HCT116 (cell line): ENCODE measurements around the gene SLITRK2. TPM values are rescaled to one million over a fixed set of nuclear protein-coding genes. Genes with fewer than 3 reads are reported as not detected.

Source experiments
- ATAC-seq: fragments of 200-7000 bp; cut with Tn5 transposase; 2 replicates; pipeline ENCODE4 v1.9.1; 2020; ENCODE audit warnings: mild to moderate bottlenecking, moderate library complexity
- BruUV-seq: library from RNA; stranded (reverse); fragments of 400-500 nt; replicated peaks from 2 replicates; lab custom pipeline; 2021; lab: Mats Ljungman, UMichigan
- CTCF ChIA-PET: fragments of 300-600 bp; sonication (Branson Sonifier 250); formaldehyde crosslinking; loops from one replicate; lab custom pipeline; 2021; ENCODE audit warnings: antibody characterized with exemption; lab: Charles Lee
- POLR2A ChIA-PET: fragments of 300-600, 350-600 bp; sonication (Branson Sonifier 250); formaldehyde crosslinking; loops from one replicate; lab custom pipeline; 2021; ENCODE audit warnings: antibody characterized with exemption; lab: Charles Lee
- RAD21 ChIA-PET, 2 experiments: fragments of 300-600 bp; sonication (Branson Sonifier 250); formaldehyde crosslinking; loops; one replicate each; lab custom pipeline; 2023; ENCODE audit warnings: low total read pairs in 2 of 2; ENCODE audit not compliant: uncharacterized antibody in 2 of 2, unreplicated experiment in 2 of 2, low non-redundant PET in 1 of 2; lab: Charles Lee
- DNase-seq: peaks from one replicate; pipeline ENCODE4 v3.0.0-alpha.2; 2010; ENCODE audit warnings: low read depth, low spot score
- H2AFZ ChIP-seq: fragments of 200-600 bp; shearing (Covaris generic), sonication (generic); 2 replicates; pipeline ENCODE4 v1.6.1; 2017; ENCODE audit warnings: low read depth, mixed run types, mixed read lengths, antibody characterized with exemption, low read length; ENCODE audit not compliant: poor library complexity, severe bottlenecking
- H3K27ac ChIP-seq: 2 replicates; pipeline ENCODE4 v1.5.1; 2012; ENCODE audit warnings: low read depth, low read length
- H3K27me3 ChIP-seq: fragments of 200-600 bp; sonication (generic); 2 replicates; pipeline ENCODE4 v1.6.1; 2016; ENCODE audit warnings: mixed run types, low read length, mixed read lengths; ENCODE audit not compliant: insufficient read depth
- H3K36me3 ChIP-seq, 2 experiments: fragments of 200-500 bp in 1 of 2; fragments of 200-600 bp in 1 of 2; sonication (Bioruptor generic) in 1 of 2; sonication (generic) in 1 of 2; 2 replicates each; pipeline versions ENCODE4 v1.5.1 to v1.6.1; 2014 to 2016; ENCODE audit warnings: low read length in 2 of 2, inconsistent platforms in 1 of 2, mixed read lengths in 1 of 2, mixed run types in 1 of 2; ENCODE audit not compliant: insufficient read depth in 2 of 2, control insufficient read depth in 1 of 2
- H3K4me1 ChIP-seq, 2 experiments: fragments of 200-600 bp in 1 of 2; sonication (generic) in 1 of 2; 2 replicates each; pipeline versions ENCODE4 v1.5.1 to v1.6.1; 2012 to 2017; ENCODE audit warnings: low read length in 2 of 2, inconsistent platforms in 1 of 2, mild to moderate bottlenecking in 1 of 2, mixed read lengths in 1 of 2, mixed run types in 1 of 2, moderate library complexity in 1 of 2; ENCODE audit not compliant: insufficient read depth in 2 of 2, control insufficient read depth in 1 of 2
- H3K4me2 ChIP-seq: fragments of 200-600 bp; sonication (generic); 2 replicates; pipeline ENCODE4 v1.6.1; 2017; ENCODE audit warnings: mixed run types, low read length, mixed read lengths
- H3K4me3 ChIP-seq, 2 experiments: fragments of 200-600 bp in 1 of 2; sonication (generic) in 1 of 2; replicated peaks in 1 of 2; 2 replicates each; pipeline ENCODE4 v1.5.1; 2011 to 2016; ENCODE audit warnings: low read length in 2 of 2, control low read depth in 1 of 2, low read depth in 1 of 2, mild to moderate bottlenecking in 1 of 2, mixed read lengths in 1 of 2, mixed run types in 1 of 2
- H3K79me2 ChIP-seq: fragments of 200-600 bp; sonication (generic); 2 replicates; pipeline ENCODE4 v1.6.1; 2017; ENCODE audit warnings: mild to moderate bottlenecking, mixed run types, low read length, moderate library complexity, mixed read lengths; ENCODE audit not compliant: insufficient read depth
- H3K9ac ChIP-seq: fragments of 200-600 bp; sonication (generic); 2 replicates; pipeline ENCODE4 v1.6.1; 2016; ENCODE audit warnings: low read length, mixed read lengths
- H3K9me2 ChIP-seq: fragments of 200-600 bp; sonication (generic), shearing (Covaris generic); 2 replicates; pipeline ENCODE4 v1.6.1; 2017; ENCODE audit warnings: mixed run types, mild to moderate bottlenecking, moderate library complexity; ENCODE audit not compliant: insufficient read depth
- H3K9me3 ChIP-seq, 2 experiments: fragments of 200-500 bp in 1 of 2; fragments of 200-600 bp in 1 of 2; sonication (Bioruptor generic) in 1 of 2; sonication (generic) in 1 of 2; 2 replicates each; pipeline ENCODE4 v1.6.1; 2014 to 2017; ENCODE audit warnings: low read length in 2 of 2, mixed read lengths in 2 of 2, inconsistent platforms in 1 of 2, low read depth in 1 of 2, mild to moderate bottlenecking in 1 of 2, mixed run types in 1 of 2, moderate library complexity in 1 of 2; ENCODE audit not compliant: control insufficient read depth in 1 of 2, insufficient read depth in 1 of 2
- H4K20me1 ChIP-seq: fragments of 200-600 bp; sonication (generic), shearing (Covaris generic); 2 replicates; pipeline ENCODE4 v1.6.1; 2017; ENCODE audit warnings: mixed run types, mild to moderate bottlenecking, moderate library complexity; ENCODE audit not compliant: insufficient read depth
- CBX3 ChIP-seq: IDR thresholded peaks from 2 replicates; pipeline ENCODE4 v1.6.1; 2012; ENCODE audit warnings: low read depth
- CEBPB ChIP-seq: IDR thresholded peaks from 2 replicates; pipeline ENCODE4 v1.6.1; 2012; ENCODE audit warnings: low read depth
- ELF1 ChIP-seq: IDR thresholded peaks from 2 replicates; pipeline ENCODE4 v1.6.1; 2012; ENCODE audit warnings: low read depth, borderline replicate concordance
- EZH2 ChIP-seq: fragments of 200-600 bp; sonication (generic); IDR thresholded peaks from 2 replicates; pipeline ENCODE4 v1.6.1; 2017; ENCODE audit warnings: antibody characterized with exemption, mixed run types
- EZH2phosphoT487 ChIP-seq: fragments of 200-600 bp; IDR thresholded peaks from 2 replicates; pipeline ENCODE4 v1.6.1; 2018; ENCODE audit warnings: antibody characterized with exemption, borderline replicate concordance
- FOSL1 ChIP-seq: IDR thresholded peaks from 2 replicates; pipeline ENCODE4 v1.6.1; 2012; ENCODE audit warnings: low read depth
- MAX ChIP-seq: IDR thresholded peaks from 2 replicates; pipeline ENCODE4 v1.6.1; 2012
- POLR2A ChIP-seq: IDR thresholded peaks from 2 replicates; pipeline ENCODE4 v1.7.0; 2011; ENCODE audit warnings: borderline replicate concordance; ENCODE audit not compliant: insufficient read depth, insufficient read length; ENCODE audit errors: extremely low read depth
- RAD21 ChIP-seq: IDR thresholded peaks from 2 replicates; pipeline ENCODE4 v1.6.1; 2012; ENCODE audit warnings: low read depth, mild to moderate bottlenecking
- REST ChIP-seq: IDR thresholded peaks from 2 replicates; pipeline ENCODE4 v1.6.1; 2012; ENCODE audit warnings: low read depth
- SIN3A ChIP-seq: IDR thresholded peaks from 2 replicates; pipeline ENCODE4 v1.6.1; 2012; ENCODE audit warnings: low read depth
- TCF7L2 ChIP-seq: IDR thresholded peaks from 2 replicates; pipeline ENCODE4 v1.7.0; 2011; ENCODE audit warnings: borderline replicate concordance, inconsistent platforms; ENCODE audit not compliant: insufficient read depth, insufficient read length; ENCODE audit errors: extremely low read depth
- YY1 ChIP-seq: IDR thresholded peaks from 2 replicates; pipeline ENCODE4 v1.6.1; 2011; ENCODE audit warnings: low read length, low read depth, moderate library complexity, mild to moderate bottlenecking; ENCODE audit not compliant: insufficient replicate concordance; ENCODE audit errors: extremely low read depth
- ZFX ChIP-seq: fragments of 450-650 bp; IDR thresholded peaks from 2 replicates; pipeline ENCODE4 v1.6.1; 2017
- ZNF274 ChIP-seq: fragments of 200-500 bp; sonication (Bioruptor generic); IDR thresholded peaks from 2 replicates; pipeline ENCODE4 v1.6.1; 2014; ENCODE audit warnings: mild to moderate bottlenecking, low read depth, low read length, inconsistent platforms
- intact Hi-C: fragments of 100-400 bp; cut with micrococcal nuclease; formaldehyde crosslinking; loops from 2 replicates; pipeline ENCODE4 v1.10.0; 2022
- total RNA-seq: library from RNA; stranded (reverse); gene quantifications from one replicate; pipeline ENCODE4 v1.2.1, GENCODE V29; 2021; ENCODE audit not compliant: unreplicated experiment
- TF ChIP-seq, protein P1 (sequence below): IDR thresholded peaks from 2 replicates; pipeline ENCODE4 v1.6.1; 2012
- TF ChIP-seq, protein P2 (sequence below): IDR thresholded peaks from 2 replicates; pipeline ENCODE4 v1.6.1; 2011; ENCODE audit warnings: mild to moderate bottlenecking, low read length, moderate library complexity; ENCODE audit not compliant: insufficient replicate concordance; ENCODE audit errors: extremely low read depth

The SLITRK2 gene
- total RNA-seq, 1 experiment from 2014 or later, result not detected

GRCh38 chrX:145813081-145813480 is 4.5 kb upstream of the SLITRK2 start:
- DNase-seq (no peak), ATAC-seq (no peak)
- Histone ChIP-seq H3K79me2 (no peaks in the 10 kb centered on the region), H3K4me1 (no peaks in the 10 kb centered on the region), H3K9me3 (no peaks in the 10 kb centered on the region), H3K9ac (no peak overlapping the region), H2AFZ (no peak overlapping the region), H3K4me2 (no peak overlapping the region), H3K27ac (no peak overlapping the region), H3K9me2 (no peaks in the 10 kb centered on the region), H4K20me1 (no peaks in the 10 kb centered on the region), H3K4me3 (no peak overlapping the region), H3K27me3 (no peaks in the 10 kb centered on the region), H3K36me3 (no peaks in the 10 kb centered on the region)
- TF ChIP-seq ZNF274 (no peak), CBX3 (no peak), ZFX (no peak), YY1 (no peak), POLR2A (no peak), FOSL1 (no peak), MAX (no peak), RAD21 (no peak), SIN3A (no peak), REST (no peak), EZH2 (no peak), TCF7L2 (no peak), ELF1 (no peak), EZH2phosphoT487 (no peak), CEBPB (no peak)
- TF ChIP-seq, protein P1, sequence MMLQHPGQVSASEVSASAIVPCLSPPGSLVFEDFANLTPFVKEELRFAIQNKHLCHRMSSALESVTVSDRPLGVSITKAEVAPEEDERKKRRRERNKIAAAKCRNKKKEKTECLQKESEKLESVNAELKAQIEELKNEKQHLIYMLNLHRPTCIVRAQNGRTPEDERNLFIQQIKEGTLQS, result no peak
- TF ChIP-seq, protein P2, sequence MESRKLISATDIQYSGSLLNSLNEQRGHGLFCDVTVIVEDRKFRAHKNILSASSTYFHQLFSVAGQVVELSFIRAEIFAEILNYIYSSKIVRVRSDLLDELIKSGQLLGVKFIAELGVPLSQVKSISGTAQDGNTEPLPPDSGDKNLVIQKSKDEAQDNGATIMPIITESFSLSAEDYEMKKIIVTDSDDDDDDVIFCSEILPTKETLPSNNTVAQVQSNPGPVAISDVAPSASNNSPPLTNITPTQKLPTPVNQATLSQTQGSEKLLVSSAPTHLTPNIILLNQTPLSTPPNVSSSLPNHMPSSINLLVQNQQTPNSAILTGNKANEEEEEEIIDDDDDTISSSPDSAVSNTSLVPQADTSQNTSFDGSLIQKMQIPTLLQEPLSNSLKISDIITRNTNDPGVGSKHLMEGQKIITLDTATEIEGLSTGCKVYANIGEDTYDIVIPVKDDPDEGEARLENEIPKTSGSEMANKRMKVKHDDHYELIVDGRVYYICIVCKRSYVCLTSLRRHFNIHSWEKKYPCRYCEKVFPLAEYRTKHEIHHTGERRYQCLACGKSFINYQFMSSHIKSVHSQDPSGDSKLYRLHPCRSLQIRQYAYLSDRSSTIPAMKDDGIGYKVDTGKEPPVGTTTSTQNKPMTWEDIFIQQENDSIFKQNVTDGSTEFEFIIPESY, result no peak
- RAD21 ChIA-PET, result no interaction called here
- CTCF ChIA-PET, result no interaction called here
- no TSS peak for BruUV-seq
- POLR2A ChIA-PET, result no interaction called here
- intact Hi-C loops, result no loop called here
